Gastroesophageal sphincter (tissue), 3 donors: ENCODE data around the gene MRPL58.

ENCODE experiments used
- POLR2AphosphoS5 ChIP-seq: sonication (generic); formaldehyde crosslinking; IDR thresholded peaks from one replicate; pipeline ENCODE4 v1.6.1; 2017; ENCODE audit warnings: antibody characterized with exemption
- TF ChIP-seq, protein P1 (sequence below), 4 experiments: fragments of 200-600 bp in 2 of 4; fragments of 450-650 bp in 2 of 4; sonication (generic) in 1 of 4; IDR thresholded peaks; one replicate each; pipeline ENCODE4 v1.5.1; 2017 to 2019; ENCODE audit warnings: antibody characterized with exemption in 4 of 4, mild to moderate bottlenecking in 2 of 4, moderate library complexity in 2 of 4

GRCh38 chr17:74971069-74971841 is 41.2 kb upstream of the MRPL58 start:
- TF ChIP-seq, protein P1, sequence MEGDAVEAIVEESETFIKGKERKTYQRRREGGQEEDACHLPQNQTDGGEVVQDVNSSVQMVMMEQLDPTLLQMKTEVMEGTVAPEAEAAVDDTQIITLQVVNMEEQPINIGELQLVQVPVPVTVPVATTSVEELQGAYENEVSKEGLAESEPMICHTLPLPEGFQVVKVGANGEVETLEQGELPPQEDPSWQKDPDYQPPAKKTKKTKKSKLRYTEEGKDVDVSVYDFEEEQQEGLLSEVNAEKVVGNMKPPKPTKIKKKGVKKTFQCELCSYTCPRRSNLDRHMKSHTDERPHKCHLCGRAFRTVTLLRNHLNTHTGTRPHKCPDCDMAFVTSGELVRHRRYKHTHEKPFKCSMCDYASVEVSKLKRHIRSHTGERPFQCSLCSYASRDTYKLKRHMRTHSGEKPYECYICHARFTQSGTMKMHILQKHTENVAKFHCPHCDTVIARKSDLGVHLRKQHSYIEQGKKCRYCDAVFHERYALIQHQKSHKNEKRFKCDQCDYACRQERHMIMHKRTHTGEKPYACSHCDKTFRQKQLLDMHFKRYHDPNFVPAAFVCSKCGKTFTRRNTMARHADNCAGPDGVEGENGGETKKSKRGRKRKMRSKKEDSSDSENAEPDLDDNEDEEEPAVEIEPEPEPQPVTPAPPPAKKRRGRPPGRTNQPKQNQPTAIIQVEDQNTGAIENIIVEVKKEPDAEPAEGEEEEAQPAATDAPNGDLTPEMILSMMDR (IDR thresholded peaks at IDR 0.05): no peak
- TF ChIP-seq POLR2AphosphoS5: no peak
